C4-2B (cell line): ENCODE measurements around the gene SOX1.

Source experiments
- ZFX ChIP-seq: fragments of 450-650 bp; IDR thresholded peaks from 2 replicates; pipeline ENCODE4 v1.6.1; 2017
- TF ChIP-seq, protein P1 (sequence below): fragments of 450-650 bp; conservative IDR thresholded peaks from 2 replicates; pipeline ENCODE4 v1.5.1; 2017; ENCODE audit warnings: mild to moderate bottlenecking

DNA sequence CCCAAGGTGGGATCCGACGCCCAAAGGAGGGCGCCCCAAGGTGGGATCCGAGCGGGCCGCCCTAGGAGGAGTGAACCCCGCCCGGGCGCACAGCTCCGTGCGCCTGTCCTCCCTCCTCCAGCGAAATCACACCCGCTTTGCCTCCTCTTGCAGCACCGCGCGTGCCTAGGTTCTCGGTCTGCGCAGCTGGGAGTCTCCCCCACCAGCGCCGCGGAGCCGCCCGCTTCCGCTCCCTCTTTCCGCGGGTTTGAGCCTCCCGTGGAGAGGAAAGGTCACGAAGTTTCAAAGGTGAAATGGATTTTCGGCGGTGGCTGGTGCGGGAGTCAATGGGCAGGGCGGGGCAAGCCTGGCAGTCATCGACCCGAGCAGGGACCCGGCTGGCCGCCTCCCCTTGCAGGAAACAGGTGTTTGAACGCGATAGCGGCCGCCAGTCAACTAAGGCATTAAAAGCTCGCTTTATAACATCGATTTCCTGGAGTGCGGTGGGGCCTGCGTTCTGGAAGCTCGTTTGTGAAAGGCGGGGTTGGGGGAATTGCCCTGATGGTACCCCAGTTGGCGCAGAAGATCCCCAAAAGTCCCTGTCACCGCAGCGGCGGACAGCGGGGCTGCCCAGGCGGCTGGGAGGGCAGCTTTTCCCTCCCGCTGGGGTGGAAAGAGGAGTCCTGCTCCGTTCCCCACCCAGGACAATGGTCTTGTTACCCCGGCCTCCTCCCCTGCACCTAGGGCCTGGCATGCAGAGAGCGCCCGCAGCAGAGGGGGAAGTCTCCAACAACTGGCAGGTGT is 9.0 kb upstream of the SOX1 start:
- TF ChIP-seq, protein P1, sequence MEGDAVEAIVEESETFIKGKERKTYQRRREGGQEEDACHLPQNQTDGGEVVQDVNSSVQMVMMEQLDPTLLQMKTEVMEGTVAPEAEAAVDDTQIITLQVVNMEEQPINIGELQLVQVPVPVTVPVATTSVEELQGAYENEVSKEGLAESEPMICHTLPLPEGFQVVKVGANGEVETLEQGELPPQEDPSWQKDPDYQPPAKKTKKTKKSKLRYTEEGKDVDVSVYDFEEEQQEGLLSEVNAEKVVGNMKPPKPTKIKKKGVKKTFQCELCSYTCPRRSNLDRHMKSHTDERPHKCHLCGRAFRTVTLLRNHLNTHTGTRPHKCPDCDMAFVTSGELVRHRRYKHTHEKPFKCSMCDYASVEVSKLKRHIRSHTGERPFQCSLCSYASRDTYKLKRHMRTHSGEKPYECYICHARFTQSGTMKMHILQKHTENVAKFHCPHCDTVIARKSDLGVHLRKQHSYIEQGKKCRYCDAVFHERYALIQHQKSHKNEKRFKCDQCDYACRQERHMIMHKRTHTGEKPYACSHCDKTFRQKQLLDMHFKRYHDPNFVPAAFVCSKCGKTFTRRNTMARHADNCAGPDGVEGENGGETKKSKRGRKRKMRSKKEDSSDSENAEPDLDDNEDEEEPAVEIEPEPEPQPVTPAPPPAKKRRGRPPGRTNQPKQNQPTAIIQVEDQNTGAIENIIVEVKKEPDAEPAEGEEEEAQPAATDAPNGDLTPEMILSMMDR, result no peak
- TF ChIP-seq ZFX, result no peak
